Embryonic facial prominence (tissue), 1 donor: ENCODE data around the gene MROH7.

Experiments used
- DNase-seq: peaks from one replicate; pipeline ENCODE4 v3.0.0-alpha.2; 2016; ENCODE audit errors: extremely low spot score

MROH7 gene

GRCh38 chr1:54640863-54641836 is at the start of gene MROH7:
Gene MROH7 (plus strand): TSS chr1:54641786. CDS start chr1:54652927, 11,141 bp downstream.
- no peak for DNase-seq

GRCh38 chr1:54593571-54594160 is 47.9 kb upstream of the MROH7 start:
- no peak for DNase-seq

GRCh38 chr1:54594463-54594862 is 47.1 kb upstream of the MROH7 start:
- no peak for DNase-seq

- DNase-seq = no peak
These were observed 45.6 kb upstream of the MROH7 start for GRCh38 chr1:54595956-54596498.

- no peak for DNase-seq
These were observed 44.8 kb upstream of the MROH7 start for GRCh38 chr1:54596756-54597155.

GRCh38 chr1:54597455-54598030 is 44.0 kb upstream of the MROH7 start:
- DNase-seq = no peak

GRCh38 chr1:54599211-54599823 is 42.3 kb upstream of the MROH7 start:
- DNase-seq = no peak

- no peak for DNase-seq
These were observed 40.5 kb upstream of the MROH7 start for GRCh38 chr1:54600947-54601721.

GRCh38 chr1:54601730-54602129 is 39.9 kb upstream of the MROH7 start:
- DNase-seq = no peak

- no peak for DNase-seq
These were observed 39.0 kb upstream of the MROH7 start for GRCh38 chr1:54602554-54602953.

- DNase-seq = no peak
These were observed 38.3 kb upstream of the MROH7 start for GRCh38 chr1:54603241-54603640.

- DNase-seq = no peak
These were observed 37.5 kb upstream of the MROH7 start for GRCh38 chr1:54604051-54604450.

GRCh38 chr1:54604572-54605370 is 36.8 kb upstream of the MROH7 start:
- DNase-seq = no peak

- no peak for DNase-seq
These were observed 35.2 kb upstream of the MROH7 start for GRCh38 chr1:54606096-54606989.

- DNase-seq = no peak
These were observed 34.6 kb upstream of the MROH7 start for GRCh38 chr1:54606990-54607325.

- no peak for DNase-seq
These were observed 33.6 kb upstream of the MROH7 start for GRCh38 chr1:54607821-54608565.

GRCh38 chr1:54608566-54609230 is 32.9 kb upstream of the MROH7 start:
- DNase-seq = no peak

- DNase-seq = no peak
These were observed 32.2 kb upstream of the MROH7 start for GRCh38 chr1:54609301-54609921.
